ENCODE measurements around the gene FUT3.

The FUT3 gene

GRCh38 chr19:5824751-5825150 is 26.5 kb downstream of the FUT3 start:
- no peak for DNase-seq (ENCODE audit: low spot score)

- no peak for DNase-seq (ENCODE audit: low spot score)
These were observed 27.5 kb downstream of the FUT3 start for GRCh38 chr19:5823579-5824281.

GRCh38 chr19:5822181-5822844 is 28.9 kb downstream of the FUT3 start:
- DNase-seq (ENCODE audit: low spot score), result no peak

- DNase-seq (ENCODE audit: low spot score), result no peak
These were observed 29.6 kb downstream of the FUT3 start for GRCh38 chr19:5821521-5822180.

- DNase-seq (ENCODE audit: low spot score), result no peak
These were observed 30.5 kb downstream of the FUT3 start for GRCh38 chr19:5820785-5821184.

GRCh38 chr19:5818594-5818993 is 32.7 kb downstream of the FUT3 start:
- DNase-seq (ENCODE audit: low spot score), result no peak

GRCh38 chr19:5817218-5817617 is 34.0 kb downstream of the FUT3 start:
- DNase-seq (ENCODE audit: low spot score), result no peak

GRCh38 chr19:5814852-5815246 is 36.4 kb downstream of the FUT3 start:
- no peak for DNase-seq (ENCODE audit: low spot score)

GRCh38 chr19:5814123-5814851 is 37.0 kb downstream of the FUT3 start:
- no peak for DNase-seq (ENCODE audit: low spot score)

- no peak for DNase-seq (ENCODE audit: low spot score)
These were observed 40.1 kb downstream of the FUT3 start for GRCh38 chr19:5811117-5811516.

GRCh38 chr19:5809469-5809868 is 41.8 kb downstream of the FUT3 start:
- DNase-seq (ENCODE audit: low spot score), result no peak

GRCh38 chr19:5809053-5809452 is 42.2 kb downstream of the FUT3 start:
- no peak for DNase-seq (ENCODE audit: low spot score)

GRCh38 chr19:5808120-5808816 is 43.0 kb downstream of the FUT3 start:
- DNase-seq (ENCODE audit: low spot score), result no peak

- no peak for DNase-seq (ENCODE audit: low spot score)
These were observed 44.3 kb downstream of the FUT3 start for GRCh38 chr19:5806905-5807304.

- DNase-seq (ENCODE audit: low spot score), result no peak
These were observed 45.1 kb downstream of the FUT3 start for GRCh38 chr19:5806133-5806489.

GRCh38 chr19:5805462-5806132 is 45.7 kb downstream of the FUT3 start:
- DNase-seq (ENCODE audit: low spot score), result peak; percentile 81

GRCh38 chr19:5804516-5805461 is 46.5 kb downstream of the FUT3 start, which contains the start of gene NRTN:
TSS of gene NRTN (plus strand) at chr19:5805067. CDS start at chr19:5824166, 19,099 bp downstream.
- no peak for DNase-seq (ENCODE audit: low spot score)

- peak; percentile 98 for DNase-seq (ENCODE audit: low spot score)
These were observed 47.3 kb downstream of the FUT3 start for GRCh38 chr19:5803752-5804515.

GRCh38 chr19:5803441-5803751 is 47.9 kb downstream of the FUT3 start:
- no peak for DNase-seq (ENCODE audit: low spot score)

Measured in hepatic stellate cell (primary cell).